H9 (cell line): Measurements from ENCODE around the gene PHACTR4. TPM values are rescaled to one million over a fixed set of nuclear protein-coding genes. Genes with fewer than 3 reads are reported as not detected.

Source experiments
- DNase-seq: peaks from one replicate; pipeline ENCODE4 v3.0.0-alpha.2; 2017
- H2AFZ ChIP-seq: one replicate; pipeline ENCODE4 v1.6.1; 2013; ENCODE audit warnings: mild to moderate bottlenecking, low read length, control low read depth, moderate library complexity
- H2AK5ac ChIP-seq: 2 replicates; pipeline ENCODE4 v1.6.1; 2013; ENCODE audit warnings: low read length, control low read depth, mixed read lengths; ENCODE audit not compliant: insufficient read length
- H2BK120ac ChIP-seq: one replicate; pipeline ENCODE4 v1.6.1; 2013; ENCODE audit warnings: low read depth, mild to moderate bottlenecking, low read length, control low read depth, inconsistent platforms; ENCODE audit not compliant: poor library complexity, severe bottlenecking
- H2BK12ac ChIP-seq: 2 replicates; pipeline ENCODE4 v1.6.1; 2013; ENCODE audit warnings: low read length, control low read depth, mixed read lengths, low read depth; ENCODE audit not compliant: insufficient read length
- H2BK15ac ChIP-seq: 2 replicates; pipeline ENCODE4 v1.6.1; 2013; ENCODE audit warnings: low read depth, low read length, control low read depth
- H2BK20ac ChIP-seq: one replicate; pipeline ENCODE4 v1.6.1; 2013; ENCODE audit warnings: low read depth, mild to moderate bottlenecking, low read length, control low read depth, inconsistent platforms; ENCODE audit not compliant: poor library complexity, severe bottlenecking
- H2BK5ac ChIP-seq: 2 replicates; pipeline ENCODE4 v1.6.1; 2013; ENCODE audit warnings: low read length, control low read depth, mixed read lengths; ENCODE audit not compliant: insufficient read length
- H3K14ac ChIP-seq: 2 replicates; pipeline ENCODE4 v1.6.1; 2013; ENCODE audit warnings: low read length, control low read depth; ENCODE audit not compliant: insufficient read depth
- H3K18ac ChIP-seq: 2 replicates; pipeline ENCODE4 v1.6.1; 2013; ENCODE audit warnings: low read depth, mild to moderate bottlenecking, mixed read lengths, low read length, control low read depth; ENCODE audit not compliant: insufficient read length
- H3K23ac ChIP-seq: 2 replicates; pipeline ENCODE4 v1.6.1; 2013; ENCODE audit warnings: low read length, control low read depth, mixed read lengths, low read depth; ENCODE audit not compliant: insufficient read length
- H3K23me2 ChIP-seq: 2 replicates; pipeline ENCODE4 v1.6.1; 2013; ENCODE audit warnings: low read depth, mild to moderate bottlenecking, mixed read lengths, low read length, control low read depth; ENCODE audit not compliant: insufficient read length, poor library complexity, severe bottlenecking
- H3K27ac ChIP-seq: 2 replicates; pipeline ENCODE4 v1.5.1; 2013; ENCODE audit warnings: low read length, control low read depth, mixed read lengths, low read depth; ENCODE audit not compliant: insufficient read length
- H3K27me3 ChIP-seq: 2 replicates; pipeline ENCODE4 v1.6.1; 2013; ENCODE audit warnings: low read length, control low read depth, inconsistent platforms; ENCODE audit not compliant: insufficient read depth
- H3K4ac ChIP-seq: 2 replicates; pipeline ENCODE4 v1.6.1; 2013; ENCODE audit warnings: low read depth, mild to moderate bottlenecking, control low read depth, inconsistent platforms, low read length, moderate library complexity
- H3K4me1 ChIP-seq: 2 replicates; pipeline ENCODE4 v1.6.1; 2013; ENCODE audit warnings: low read length, control low read depth, inconsistent platforms; ENCODE audit not compliant: insufficient read depth
- H3K4me2 ChIP-seq: 2 replicates; pipeline ENCODE4 v1.6.1; 2013; ENCODE audit warnings: low read length, control low read depth, mixed read lengths; ENCODE audit not compliant: insufficient read length, insufficient read depth
- H3K56ac ChIP-seq: 2 replicates; pipeline ENCODE4 v1.6.1; 2013; ENCODE audit warnings: low read depth, mild to moderate bottlenecking, mixed read lengths, low read length, control low read depth; ENCODE audit not compliant: insufficient read length
- H3K79me1 ChIP-seq: 2 replicates; pipeline ENCODE4 v1.6.1; 2013; ENCODE audit warnings: low read depth, mild to moderate bottlenecking, moderate library complexity, low read length, control low read depth, inconsistent platforms; ENCODE audit not compliant: insufficient read depth, poor library complexity, severe bottlenecking
- H3K79me2 ChIP-seq: 2 replicates; pipeline ENCODE4 v1.6.1; 2013; ENCODE audit warnings: low read length, control low read depth, inconsistent platforms; ENCODE audit not compliant: insufficient read depth
- H3K9ac ChIP-seq: 2 replicates; pipeline ENCODE4 v1.6.1; 2013; ENCODE audit warnings: low read length, control low read depth, mixed read lengths; ENCODE audit not compliant: insufficient read length; ENCODE audit errors: extremely low read depth
- H3K9me3 ChIP-seq: one replicate; pipeline ENCODE4 v1.6.1; 2013; ENCODE audit warnings: low read depth, low read length, inconsistent platforms; ENCODE audit not compliant: control insufficient read depth
- H3T11ph ChIP-seq: one replicate; pipeline ENCODE4 v1.6.1; 2013; ENCODE audit warnings: mild to moderate bottlenecking, low read length, control low read depth, inconsistent platforms
- H4K20me1 ChIP-seq: one replicate; pipeline ENCODE4 v1.6.1; 2013; ENCODE audit not compliant: control insufficient read depth, insufficient read length, insufficient read depth
- H4K5ac ChIP-seq: 2 replicates; pipeline ENCODE4 v1.6.1; 2013; ENCODE audit warnings: low read depth, mild to moderate bottlenecking, mixed read lengths, low read length, control low read depth; ENCODE audit not compliant: insufficient read length
- H4K8ac ChIP-seq: replicated peaks from 2 replicates; pipeline ENCODE4 v1.6.1; 2013; ENCODE audit warnings: low read length, control low read depth, mixed read lengths, low read depth; ENCODE audit not compliant: insufficient read length
- H4K91ac ChIP-seq: 2 replicates; pipeline ENCODE4 v1.6.1; 2013; ENCODE audit warnings: low read depth, mild to moderate bottlenecking, moderate library complexity, mixed read lengths, low read length, control low read depth; ENCODE audit not compliant: insufficient read length
- H3K27ac Mint-ChIP-seq, 3 experiments: 2 replicates in 2 of 3; 3 replicates in 1 of 3; pipeline ENCODE4 v1.8.0; 2020 to 2021; ENCODE audit warnings: mixed read lengths in 3 of 3, mild to moderate bottlenecking in 1 of 3, moderate library complexity in 1 of 3
- H3K27me3 Mint-ChIP-seq: 2 replicates; pipeline ENCODE4 v1.8.0; 2021; ENCODE audit warnings: low read depth, mild to moderate bottlenecking, moderate library complexity, mixed read lengths
- H3K36me3 Mint-ChIP-seq, 3 experiments: 2 replicates in 2 of 3; 3 replicates in 1 of 3; pipeline ENCODE4 v1.8.0; 2020 to 2021; ENCODE audit warnings: low read depth in 3 of 3, mixed read lengths in 3 of 3; ENCODE audit not compliant: insufficient read depth in 1 of 3
- H3K4me1 Mint-ChIP-seq, 2 experiments: 2 replicates each; pipeline ENCODE4 v1.8.0; 2020; ENCODE audit warnings: mixed read lengths in 2 of 2
- H3K4me3 Mint-ChIP-seq, 2 experiments: 2 replicates in 1 of 2; 3 replicates in 1 of 2; pipeline ENCODE4 v1.8.0; 2020 to 2021; ENCODE audit warnings: mild to moderate bottlenecking in 2 of 2, mixed read lengths in 2 of 2, moderate library complexity in 1 of 2
- H3K9me3 Mint-ChIP-seq, 2 experiments: 2 replicates in 1 of 2; 3 replicates in 1 of 2; pipeline ENCODE4 v1.8.0; 2020; ENCODE audit warnings: mild to moderate bottlenecking in 2 of 2, mixed read lengths in 2 of 2, moderate library complexity in 1 of 2
- WGBS: extraction: QIAGEN DNeasy Blood & Tissue Kit; methylation state at CpG from one replicate; pipeline ENCODE4 v1.1.7; 2013; ENCODE audit warnings: missing lambda C conversion rate, low lambda C conversion rate, mixed read lengths; ENCODE audit not compliant: insufficient read length; ENCODE audit errors: extremely low coverage; 5-methylcytosine and 5-hydroxymethylcytosine counted together
- total RNA-seq: library from RNA; stranded (reverse); gene quantifications from 2 replicates; pipeline ENCODE4 v1.2.1, GENCODE V29; 2021
- TF ChIP-seq, protein P1 (sequence below): fragments of 200-600 bp; sonication (generic); conservative IDR thresholded peaks from 3 replicates; pipeline ENCODE4 v1.8.0; 2021; ENCODE audit warnings: antibody characterized with exemption, mild to moderate bottlenecking

PHACTR4 gene
- total RNA-seq, 1 experiment from 2014 or later, result 54.0 TPM

DNA sequence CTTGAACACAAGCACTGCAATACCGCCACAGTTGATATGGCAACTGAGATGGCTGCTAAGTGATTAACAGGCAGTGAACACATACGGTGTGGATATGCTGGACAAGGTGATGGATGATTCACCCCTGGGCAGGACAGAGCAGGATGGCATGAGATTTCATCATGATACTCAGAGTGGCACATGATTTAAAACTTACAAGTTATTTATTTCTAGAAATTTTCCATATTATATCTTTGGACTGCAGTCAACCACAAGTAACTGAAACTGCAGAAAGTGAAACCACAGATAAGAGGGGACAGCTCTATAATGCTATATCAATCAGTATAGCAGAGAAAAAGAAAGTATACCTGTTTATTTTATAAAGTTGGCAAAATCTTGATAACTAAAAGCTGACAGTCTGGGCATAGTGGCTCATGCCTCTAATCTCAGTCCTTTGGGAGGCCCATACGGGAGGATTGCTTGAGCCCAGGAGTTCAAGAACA lies 47.9 kb downstream of the PHACTR4 start:
- Histone ChIP-seq H3K79me2 (peaks cover 1% of the 10 kb centered on the region; the same call in 1 of the 2 replicates), H2BK12ac (no peak overlapping the region), H3K14ac (no peak overlapping the region), H3K79me1 (no peaks in the 10 kb centered on the region), H3K4me1 (peaks cover 4% of the 10 kb centered on the region; the same call in 1 of the 2 replicates), H3K23me2 (no peaks in the 10 kb centered on the region), H4K91ac (no peak overlapping the region), H2AK5ac (no peak overlapping the region), H3K56ac (no peak overlapping the region), H3K23ac (no peak overlapping the region), H2AFZ (no peak overlapping the region), H3T11ph (no peak overlapping the region), H3K4me2 (no peak overlapping the region), H2BK15ac (no peak overlapping the region), H4K8ac (no peak overlapping the region), H4K5ac (no peak overlapping the region), H3K18ac (no peak overlapping the region), H3K9me3 (no peaks in the 10 kb centered on the region), H4K20me1 (no peaks in the 10 kb centered on the region), H3K4ac (no peak overlapping the region), H2BK5ac (no peak overlapping the region), H3K9ac (no peak overlapping the region), H3K27me3 (no peaks in the 10 kb centered on the region), H3K27ac (no peak overlapping the region), H2BK120ac (no peak overlapping the region), H2BK20ac (no peak overlapping the region)
- H3K27me3 Mint-ChIP-seq, result no peaks in the 10 kb centered on the region
- TF ChIP-seq, protein P1, sequence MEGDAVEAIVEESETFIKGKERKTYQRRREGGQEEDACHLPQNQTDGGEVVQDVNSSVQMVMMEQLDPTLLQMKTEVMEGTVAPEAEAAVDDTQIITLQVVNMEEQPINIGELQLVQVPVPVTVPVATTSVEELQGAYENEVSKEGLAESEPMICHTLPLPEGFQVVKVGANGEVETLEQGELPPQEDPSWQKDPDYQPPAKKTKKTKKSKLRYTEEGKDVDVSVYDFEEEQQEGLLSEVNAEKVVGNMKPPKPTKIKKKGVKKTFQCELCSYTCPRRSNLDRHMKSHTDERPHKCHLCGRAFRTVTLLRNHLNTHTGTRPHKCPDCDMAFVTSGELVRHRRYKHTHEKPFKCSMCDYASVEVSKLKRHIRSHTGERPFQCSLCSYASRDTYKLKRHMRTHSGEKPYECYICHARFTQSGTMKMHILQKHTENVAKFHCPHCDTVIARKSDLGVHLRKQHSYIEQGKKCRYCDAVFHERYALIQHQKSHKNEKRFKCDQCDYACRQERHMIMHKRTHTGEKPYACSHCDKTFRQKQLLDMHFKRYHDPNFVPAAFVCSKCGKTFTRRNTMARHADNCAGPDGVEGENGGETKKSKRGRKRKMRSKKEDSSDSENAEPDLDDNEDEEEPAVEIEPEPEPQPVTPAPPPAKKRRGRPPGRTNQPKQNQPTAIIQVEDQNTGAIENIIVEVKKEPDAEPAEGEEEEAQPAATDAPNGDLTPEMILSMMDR, result no peak
- H3K27ac Mint-ChIP-seq, result peak overlapping the region in 2 of 3 experiments; percentile 44 to 64; a peak in 1 of 7 replicates
- no peak overlapping the region for H3K4me3 Mint-ChIP-seq
- peaks cover 0 to 5% (median 0%) of the 10 kb centered on the region in 3 experiments; a peak in 1 of 7 replicates for H3K36me3 Mint-ChIP-seq
- no CpG with 5 or more reads among the region's 3 CpGs for WGBS
- DNase-seq, result no peak
- H3K9me3 Mint-ChIP-seq, result no peaks in the 10 kb centered on the region
- peaks cover 24 to 31% of the 10 kb centered on the region in 2 experiments for H3K4me1 Mint-ChIP-seq
